Prostate gland (tissue), 2 donors: ENCODE data around the gene NAA60.

Experiments used
- CTCF ChIP-seq, 4 experiments: fragments of 200-600 bp in 2 of 4; fragments of 450-650 bp in 2 of 4; sonication (generic) in 2 of 4; IDR thresholded peaks; 1 replicate in 3 of 4; 2 replicates in 1 of 4; pipeline ENCODE4 v1.5.1; 2016 to 2019; ENCODE audit warnings: antibody characterized with exemption in 4 of 4, mild to moderate bottlenecking in 2 of 4, moderate library complexity in 2 of 4
- POLR2AphosphoS5 ChIP-seq: sonication (generic); formaldehyde crosslinking; IDR thresholded peaks from one replicate; pipeline ENCODE4 v1.6.1; 2017; ENCODE audit warnings: antibody characterized with exemption

- no peak for TF ChIP-seq POLR2AphosphoS5
- TF ChIP-seq CTCF (IDR thresholded peaks at IDR 0.05): no peak
Observed at GRCh38 chr16:3472878-3473595, 29.6 kb downstream of the NAA60 start.
